Hepatocyte (in vitro differentiated cells): ENCODE measurements around the gene TMPRSS9. TPM values are rescaled to one million over a fixed set of nuclear protein-coding genes. Genes with fewer than 3 reads are reported as not detected.

Experiments
- DNase-seq: peaks from one replicate; pipeline ENCODE4 v3.0.0-alpha.2; 2016; ENCODE audit warnings: low spot score
- H2AFZ ChIP-seq: fragments of 200-600 bp; sonication (generic); 2 replicates; pipeline ENCODE4 v1.6.0; 2016; ENCODE audit warnings: antibody characterized with exemption, mild to moderate bottlenecking
- H3K27ac ChIP-seq: fragments of 200-600 bp; sonication (generic); 2 replicates; pipeline ENCODE4 v1.5.1; 2016; ENCODE audit warnings: mild to moderate bottlenecking
- H3K27me3 ChIP-seq: fragments of 200-600 bp; sonication (generic); 2 replicates; pipeline ENCODE4 v1.6.1; 2016
- H3K36me3 ChIP-seq: fragments of 200-600 bp; sonication (generic); replicated peaks from 2 replicates; pipeline ENCODE4 v1.5.1; 2016; ENCODE audit warnings: low read depth; ENCODE audit not compliant: insufficient read depth
- H3K4me1 ChIP-seq: fragments of 200-600 bp; sonication (generic); 2 replicates; pipeline ENCODE4 v1.5.1; 2016; ENCODE audit warnings: mild to moderate bottlenecking, moderate library complexity; ENCODE audit not compliant: insufficient read depth
- H3K4me2 ChIP-seq: fragments of 200-600 bp; sonication (generic); 2 replicates; pipeline ENCODE4 v1.6.0; 2016
- H3K4me3 ChIP-seq: fragments of 200-600 bp; sonication (generic); 2 replicates; pipeline ENCODE4 v1.5.1; 2016; ENCODE audit warnings: mild to moderate bottlenecking
- H3K79me2 ChIP-seq: fragments of 200-600 bp; sonication (generic); 2 replicates; pipeline ENCODE4 v1.6.0; 2017; ENCODE audit warnings: mild to moderate bottlenecking
- H3K9me2 ChIP-seq: fragments of 200-600 bp; sonication (generic); replicated peaks from 2 replicates; pipeline ENCODE4 v1.6.0; 2017; ENCODE audit warnings: mild to moderate bottlenecking; ENCODE audit not compliant: insufficient read depth
- H3K9me3 ChIP-seq: fragments of 200-600 bp; sonication (generic); 2 replicates; pipeline ENCODE4 v1.5.1; 2016; ENCODE audit warnings: low read depth, mild to moderate bottlenecking
- H4K20me1 ChIP-seq: fragments of 200-600 bp; sonication (generic); 2 replicates; pipeline ENCODE4 v1.6.0; 2016; ENCODE audit warnings: mild to moderate bottlenecking; ENCODE audit not compliant: insufficient read depth, poor library complexity, severe bottlenecking
- EZH2 ChIP-seq: fragments of 200-600 bp; sonication (generic); IDR thresholded peaks from 2 replicates; pipeline ENCODE4 v1.6.1; 2016; ENCODE audit warnings: antibody characterized with exemption, mild to moderate bottlenecking, borderline replicate concordance
- EZH2phosphoT487 ChIP-seq: fragments of 200-600 bp; sonication (generic); IDR thresholded peaks from one replicate; pipeline ENCODE4 v1.6.1; 2018; ENCODE audit warnings: antibody characterized with exemption, mild to moderate bottlenecking, low read depth, moderate library complexity; ENCODE audit not compliant: unreplicated experiment, severe bottlenecking
- WGBS: methylation state at CpG from one replicate; pipeline ENCODE4 v1.1.6; 2016; ENCODE audit warnings: low lambda C conversion rate; ENCODE audit errors: missing lambda C conversion rate; 5-methylcytosine and 5-hydroxymethylcytosine counted together
- polyA plus RNA-seq: library from polyadenylated mRNA; unstranded; fragments of >200 nt; fragmentation: Nextera tagmentation; extraction: Ambion mirVana; gene quantifications from 2 replicates; pipeline ENCODE4 v1.2.1, GENCODE V29; 2016
- total RNA-seq: library from RNA; depleted of rRNA; stranded (reverse); fragments of >200 nt; gene quantifications from 2 replicates; pipeline ENCODE4 v1.2.3, GENCODE V29; 2014
- TF ChIP-seq, protein P1 (sequence below): fragments of 200-600 bp; sonication (generic); IDR thresholded peaks from 2 replicates; pipeline ENCODE4 v1.5.1; 2016; ENCODE audit warnings: antibody characterized with exemption, mild to moderate bottlenecking; ENCODE audit not compliant: poor library complexity

The TMPRSS9 gene
- total and polyA plus RNA-seq, 2 experiments from 2014 or later, result 0.23 TPM; not detected in 1

DNA sequence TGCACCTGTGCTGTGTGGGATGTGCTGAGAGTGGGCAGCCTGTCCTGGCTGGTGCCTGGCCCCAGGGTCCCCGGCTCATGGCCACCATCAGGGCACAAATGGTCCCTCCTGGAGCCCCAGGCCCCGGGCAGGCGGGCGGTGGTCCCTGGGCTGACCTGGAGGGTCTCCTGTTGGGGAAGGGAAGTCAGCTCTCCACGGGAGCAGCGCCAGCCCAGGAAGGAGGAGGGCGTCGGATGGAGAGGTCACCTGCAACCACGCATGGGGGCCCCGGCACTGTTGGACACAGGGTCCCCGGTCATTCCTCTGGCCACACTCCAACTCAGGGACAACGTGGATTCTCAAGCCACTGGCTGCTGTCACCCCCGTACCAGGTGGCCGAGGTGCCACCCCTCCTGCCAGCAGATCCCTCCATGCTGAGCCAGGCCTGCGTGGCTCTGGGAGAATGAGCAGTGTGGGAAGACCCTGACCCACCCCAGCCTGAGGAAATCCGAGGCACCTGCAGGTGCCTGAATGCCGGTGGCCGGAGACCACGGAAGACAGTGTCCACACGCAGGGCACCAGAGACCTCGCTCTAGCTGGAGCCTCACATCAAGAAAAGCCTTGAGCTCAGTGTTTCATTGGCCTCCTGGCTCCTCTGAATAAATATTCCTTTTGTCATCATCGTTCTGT, 83.2 kb downstream of the TMPRSS9 start:
- Histone ChIP-seq H3K9me2 (no peaks in the 10 kb centered on the region), H3K4me3 (no peak overlapping the region), H3K27me3 (no peaks in the 10 kb centered on the region), H3K4me2 (no peak overlapping the region), H3K79me2 (peaks cover 23% of the 10 kb centered on the region), H3K9me3 (no peaks in the 10 kb centered on the region), H3K36me3 (no peaks in the 10 kb centered on the region), H3K27ac (no peak overlapping the region), H4K20me1 (no peaks in the 10 kb centered on the region), H2AFZ (no peak overlapping the region), H3K4me1 (no peaks in the 10 kb centered on the region)
- no peak for DNase-seq
- 98% methylated on average over 20 of the region's 22 CpGs for WGBS
- TF ChIP-seq, protein P1, sequence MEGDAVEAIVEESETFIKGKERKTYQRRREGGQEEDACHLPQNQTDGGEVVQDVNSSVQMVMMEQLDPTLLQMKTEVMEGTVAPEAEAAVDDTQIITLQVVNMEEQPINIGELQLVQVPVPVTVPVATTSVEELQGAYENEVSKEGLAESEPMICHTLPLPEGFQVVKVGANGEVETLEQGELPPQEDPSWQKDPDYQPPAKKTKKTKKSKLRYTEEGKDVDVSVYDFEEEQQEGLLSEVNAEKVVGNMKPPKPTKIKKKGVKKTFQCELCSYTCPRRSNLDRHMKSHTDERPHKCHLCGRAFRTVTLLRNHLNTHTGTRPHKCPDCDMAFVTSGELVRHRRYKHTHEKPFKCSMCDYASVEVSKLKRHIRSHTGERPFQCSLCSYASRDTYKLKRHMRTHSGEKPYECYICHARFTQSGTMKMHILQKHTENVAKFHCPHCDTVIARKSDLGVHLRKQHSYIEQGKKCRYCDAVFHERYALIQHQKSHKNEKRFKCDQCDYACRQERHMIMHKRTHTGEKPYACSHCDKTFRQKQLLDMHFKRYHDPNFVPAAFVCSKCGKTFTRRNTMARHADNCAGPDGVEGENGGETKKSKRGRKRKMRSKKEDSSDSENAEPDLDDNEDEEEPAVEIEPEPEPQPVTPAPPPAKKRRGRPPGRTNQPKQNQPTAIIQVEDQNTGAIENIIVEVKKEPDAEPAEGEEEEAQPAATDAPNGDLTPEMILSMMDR, result no peak
- TF ChIP-seq EZH2phosphoT487 (no peak), EZH2 (no peak)

DNA sequence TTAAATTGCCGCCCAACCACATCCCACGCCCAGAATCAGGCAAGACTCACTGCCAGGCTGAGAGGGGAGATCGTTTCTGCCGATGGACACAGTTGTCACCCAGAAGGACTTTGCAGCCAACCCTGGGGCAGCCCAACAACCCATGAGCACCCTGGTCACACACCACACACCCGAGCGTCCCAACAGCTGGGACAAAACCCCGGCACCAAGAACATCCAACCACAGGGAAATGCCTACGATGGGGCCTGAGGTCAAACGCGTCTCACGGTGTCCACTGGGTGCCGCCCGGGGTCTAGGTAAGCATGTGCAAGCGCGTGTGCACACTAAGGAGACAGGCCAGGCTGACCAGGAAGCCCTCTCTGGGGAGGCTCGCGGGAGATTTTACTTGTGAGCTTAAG, 83.7 kb downstream of the TMPRSS9 start:
- no peak overlapping the region for H2AFZ ChIP-seq

DNA sequence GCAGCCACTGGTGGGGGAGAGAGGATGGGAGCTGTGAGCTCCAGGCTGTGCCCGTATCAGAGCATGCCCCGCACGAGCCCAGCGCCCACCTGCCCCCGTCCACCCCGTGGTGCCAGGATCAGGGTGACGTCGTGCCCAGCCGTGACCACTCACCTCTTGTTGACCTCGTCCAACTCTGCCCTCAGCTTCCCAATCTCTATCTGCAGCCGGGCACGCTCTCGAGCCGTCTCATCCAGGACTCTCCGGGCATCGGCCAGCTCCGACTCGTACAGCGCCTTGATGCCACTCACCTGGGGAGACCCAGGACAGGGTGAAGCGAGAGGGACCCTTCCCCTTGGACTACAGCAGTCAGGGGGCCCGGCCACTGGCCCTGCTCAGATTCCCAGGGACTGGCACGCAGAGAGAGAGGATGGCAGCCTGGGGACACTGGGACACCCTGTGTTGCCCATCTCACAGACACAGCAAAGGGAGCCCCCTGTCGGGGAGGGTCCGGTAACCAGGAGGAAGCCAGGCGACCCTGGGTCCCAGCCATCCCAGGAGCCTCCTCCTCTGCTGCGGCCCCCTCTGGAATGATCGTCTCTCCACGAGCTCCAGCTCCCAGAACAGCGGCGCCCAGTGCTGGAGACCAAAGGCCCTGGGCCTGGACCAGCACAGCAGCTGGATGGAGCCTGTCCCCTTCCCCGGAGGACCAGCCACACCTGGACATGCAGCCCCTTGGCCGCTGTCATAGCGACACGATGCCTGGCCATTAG, 84.4 kb downstream of the TMPRSS9 start:
- H4K20me1 ChIP-seq, result no peaks in the 10 kb centered on the region
- peaks cover 35% of the 10 kb centered on the region for H3K79me2 ChIP-seq
- no peaks in the 10 kb centered on the region for H3K36me3 ChIP-seq
- DNase-seq, result no peak
- no peak overlapping the region for H3K4me3 ChIP-seq
- H2AFZ ChIP-seq, result no peak overlapping the region
- WGBS, result 96% methylated on average over 34 of the region's 34 CpGs
- no peak for TF ChIP-seq EZH2
- TF ChIP-seq, protein P1, result no peak
- TF ChIP-seq EZH2phosphoT487, result no peak
- H3K27me3 ChIP-seq, result no peaks in the 10 kb centered on the region
- H3K4me2 ChIP-seq, result no peak overlapping the region
- no peak overlapping the region for H3K27ac ChIP-seq
- H3K9me2 ChIP-seq, result no peaks in the 10 kb centered on the region
- no peaks in the 10 kb centered on the region for H3K4me1 ChIP-seq
- no peaks in the 10 kb centered on the region for H3K9me3 ChIP-seq

More for the DNA sequence above, 83.7 kb downstream of the TMPRSS9 start:
- Histone ChIP-seq H3K4me3 (no peak overlapping the region), H3K36me3 (no peaks in the 10 kb centered on the region), H4K20me1 (no peaks in the 10 kb centered on the region), H3K9me3 (no peaks in the 10 kb centered on the region), H3K27ac (no peak overlapping the region), H3K27me3 (no peaks in the 10 kb centered on the region), H3K9me2 (no peaks in the 10 kb centered on the region), H3K4me1 (no peaks in the 10 kb centered on the region), H3K79me2 (peaks cover 28% of the 10 kb centered on the region), H3K4me2 (no peak overlapping the region)
- TF ChIP-seq EZH2 (no peak), EZH2phosphoT487 (no peak)
- TF ChIP-seq, protein P1, result no peak
- WGBS, result 94% methylated on average over 17 of the region's 17 CpGs
- no peak for DNase-seq
